Measurements from ENCODE around the gene KCNQ1OT1.

Gene KCNQ1OT1

GRCh38 chr11:2730272-2731129 lies 30.7 kb upstream of the KCNQ1OT1 start:
- no peak overlapping the region for H4K5ac ChIP-seq (ENCODE audit: low read length)
- no peaks in the 10 kb centered on the region for H3K79me1 ChIP-seq (ENCODE audit: low read length)
- no peak overlapping the region for H3K18ac ChIP-seq (ENCODE audit: low read length)
- H3K56ac ChIP-seq (ENCODE audit: low read length), result no peak overlapping the region
- H4K8ac ChIP-seq (ENCODE audit: low read depth, low read length), result no peak overlapping the region
- no peak overlapping the region for H3K9ac ChIP-seq (ENCODE audit: low read length)
- no peak overlapping the region for H2AK5ac ChIP-seq (ENCODE audit: low read length)
- no peaks in the 10 kb centered on the region for H3K79me2 ChIP-seq (ENCODE audit: control insufficient read depth, insufficient read depth, low read length)
- no peaks in the 10 kb centered on the region for H3K4me1 ChIP-seq (ENCODE audit: control insufficient read depth, low read depth, low read length)
- H2BK5ac ChIP-seq (ENCODE audit: low read length), result no peak overlapping the region
- no peaks in the 10 kb centered on the region for H3K36me3 ChIP-seq (ENCODE audit: control insufficient read depth, insufficient read depth, low read length)
- H3K23ac ChIP-seq (ENCODE audit: low read length), result no peak overlapping the region
- H3K27me3 ChIP-seq (ENCODE audit: insufficient read depth, low read length, poor library complexity), result no peaks in the 10 kb centered on the region
- no peak overlapping the region for H3K4me3 ChIP-seq (ENCODE audit: low read length)
- H3K4me2 ChIP-seq (ENCODE audit: low read length), result no peak overlapping the region
- WGBS (ENCODE audit: extremely low coverage, insufficient coverage, low lambda C conversion rate), result no CpG with 5 or more reads among the region's 16 CpGs
- H3K27ac ChIP-seq (ENCODE audit: low read depth, low read length), result no peak overlapping the region
- H3K4ac ChIP-seq (ENCODE audit: low read depth, low read length), result no peak overlapping the region
- H2BK15ac ChIP-seq (replicated peaks; ENCODE audit: low read depth), result no peak overlapping the region
- no peak overlapping the region for H2BK120ac ChIP-seq (ENCODE audit: low read depth, low read length)
- no peak for DNase-seq

DNA sequence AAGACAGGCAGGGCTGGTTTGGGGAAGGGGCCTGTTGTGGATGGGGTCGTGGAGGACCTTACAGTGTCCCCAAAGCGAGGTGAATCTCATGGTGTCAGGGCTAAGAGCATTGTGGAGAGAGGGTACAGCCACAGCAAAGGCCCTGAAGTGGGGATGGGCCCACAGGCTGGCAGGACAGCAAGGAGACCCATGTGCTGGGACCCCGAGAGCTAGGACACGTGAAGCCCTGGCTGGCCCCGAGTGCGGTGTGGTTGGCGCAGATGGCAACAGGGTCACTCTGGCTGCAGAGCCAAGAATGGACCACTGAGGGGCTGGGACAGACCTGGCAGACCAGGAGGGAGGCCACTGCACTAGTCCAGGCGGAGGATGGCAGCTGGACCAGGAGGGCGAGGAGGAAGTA lies 30.0 kb upstream of the KCNQ1OT1 start:
- no peaks in the 10 kb centered on the region for H3K79me1 ChIP-seq (ENCODE audit: low read length)
- H3K56ac ChIP-seq (ENCODE audit: low read length), result no peak overlapping the region
- H3K4ac ChIP-seq (ENCODE audit: low read depth, low read length), result no peak overlapping the region
- no peak overlapping the region for H3K4me3 ChIP-seq (ENCODE audit: low read length)
- no peaks in the 10 kb centered on the region for H3K36me3 ChIP-seq (ENCODE audit: control insufficient read depth, insufficient read depth, low read length)
- DNase-seq, result no peak
- no peak overlapping the region for H3K4me2 ChIP-seq (ENCODE audit: low read length)
- no peak overlapping the region for H2BK5ac ChIP-seq (ENCODE audit: low read length)
- H4K5ac ChIP-seq (ENCODE audit: low read length), result no peak overlapping the region
- no peak overlapping the region for H3K18ac ChIP-seq (ENCODE audit: low read length)
- no peaks in the 10 kb centered on the region for H3K79me2 ChIP-seq (ENCODE audit: control insufficient read depth, insufficient read depth, low read length)
- no peak overlapping the region for H2AK5ac ChIP-seq (ENCODE audit: low read length)
- no peak overlapping the region for H3K9ac ChIP-seq (ENCODE audit: low read length)
- H3K23ac ChIP-seq (ENCODE audit: low read length), result no peak overlapping the region
- H4K8ac ChIP-seq (ENCODE audit: low read depth, low read length), result no peak overlapping the region
- H3K4me1 ChIP-seq (ENCODE audit: control insufficient read depth, low read depth, low read length), result no peaks in the 10 kb centered on the region
- no peaks in the 10 kb centered on the region for H3K27me3 ChIP-seq (ENCODE audit: insufficient read depth, low read length, poor library complexity)
- no peak overlapping the region for H3K27ac ChIP-seq (ENCODE audit: low read depth, low read length)
- WGBS (ENCODE audit: extremely low coverage, insufficient coverage, low lambda C conversion rate), result no CpG with 5 or more reads among the region's 9 CpGs
- H2BK15ac ChIP-seq (replicated peaks; ENCODE audit: low read depth), result no peak overlapping the region
- no peak overlapping the region for H2BK120ac ChIP-seq (ENCODE audit: low read depth, low read length)

DNA sequence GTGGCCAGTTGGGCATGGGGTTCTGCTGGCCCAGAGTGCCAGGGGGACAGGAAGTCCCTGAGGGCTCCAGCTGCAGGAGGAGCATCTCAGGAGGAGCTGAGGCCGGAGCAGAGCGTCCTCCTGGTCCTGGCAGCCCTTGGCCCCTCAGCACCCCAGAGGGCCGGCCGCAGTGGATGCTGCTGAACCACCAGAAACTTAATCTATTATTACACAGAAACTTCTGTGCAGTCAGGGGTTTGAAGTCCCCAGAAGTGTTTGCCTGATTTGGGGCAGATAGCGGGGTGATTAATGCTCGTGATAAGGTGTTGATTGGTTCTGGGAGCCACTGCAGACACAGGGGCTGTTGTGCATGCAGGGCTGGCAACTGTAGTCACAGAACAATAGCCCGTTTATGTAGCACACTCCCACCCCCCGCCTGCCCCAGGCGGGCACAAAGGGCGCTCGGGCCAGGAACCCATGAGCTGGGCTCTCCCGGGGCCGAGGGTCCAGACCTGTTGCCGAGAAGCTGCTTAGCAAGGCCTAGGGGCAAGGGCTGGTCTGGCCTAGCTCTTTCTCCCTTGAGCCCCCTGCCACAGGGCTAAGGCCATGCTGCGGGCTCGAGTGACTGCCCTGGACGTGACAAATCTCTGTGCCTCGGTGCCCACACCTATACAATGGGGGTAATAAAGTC lies 29.0 kb upstream of the KCNQ1OT1 start:
- Histone ChIP-seq H3K18ac (ENCODE audit: low read length) (no peak overlapping the region), H3K4ac (ENCODE audit: low read depth, low read length) (no peak overlapping the region), H3K4me3 (ENCODE audit: low read length) (no peak overlapping the region), H3K4me1 (ENCODE audit: control insufficient read depth, low read depth, low read length) (no peaks in the 10 kb centered on the region), H2BK120ac (ENCODE audit: low read depth, low read length) (no peak overlapping the region), H2BK5ac (ENCODE audit: low read length) (no peak overlapping the region), H3K27me3 (ENCODE audit: insufficient read depth, low read length, poor library complexity) (no peaks in the 10 kb centered on the region), H3K36me3 (ENCODE audit: control insufficient read depth, insufficient read depth, low read length) (no peaks in the 10 kb centered on the region), H3K27ac (ENCODE audit: low read depth, low read length) (no peak overlapping the region), H3K4me2 (ENCODE audit: low read length) (no peak overlapping the region), H4K8ac (ENCODE audit: low read depth, low read length) (no peak overlapping the region), H4K5ac (ENCODE audit: low read length) (no peak overlapping the region), H3K23ac (ENCODE audit: low read length) (no peak overlapping the region), H2BK15ac (replicated peaks; ENCODE audit: low read depth) (no peak overlapping the region), H2AK5ac (ENCODE audit: low read length) (no peak overlapping the region), H3K56ac (ENCODE audit: low read length) (no peak overlapping the region), H3K79me2 (ENCODE audit: control insufficient read depth, insufficient read depth, low read length) (no peaks in the 10 kb centered on the region), H3K79me1 (ENCODE audit: low read length) (no peaks in the 10 kb centered on the region), H3K9ac (ENCODE audit: low read length) (no peak overlapping the region)
- no CpG with 5 or more reads among the region's 18 CpGs for WGBS (ENCODE audit: extremely low coverage, insufficient coverage, low lambda C conversion rate)
- DNase-seq, result no peak

DNA sequence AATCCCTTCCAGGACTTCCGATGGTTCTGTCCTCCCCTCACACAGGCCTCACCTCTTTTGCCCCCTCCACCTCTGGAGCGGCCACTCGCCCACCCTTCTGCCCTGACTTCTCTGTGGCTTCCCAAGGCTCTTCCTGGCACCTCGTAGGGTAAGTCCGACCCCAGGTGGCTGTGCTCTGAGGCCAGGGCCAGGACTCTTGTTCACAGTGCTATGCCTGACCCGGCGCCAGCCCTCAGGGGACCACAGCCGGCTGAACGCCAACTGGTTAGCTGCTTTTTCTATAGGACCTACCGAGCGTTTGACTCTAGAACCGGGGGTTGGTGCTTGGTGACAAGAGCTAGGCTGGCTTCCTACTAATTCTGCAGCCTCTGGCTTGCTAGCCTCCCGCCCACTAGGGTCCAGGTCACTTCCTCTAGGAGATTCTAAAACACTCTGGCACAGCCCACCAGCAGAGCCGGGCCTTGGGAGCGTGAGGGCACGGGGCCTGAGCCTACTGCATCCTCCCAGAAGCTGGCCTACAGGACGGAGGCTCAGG lies 28.4 kb upstream of the KCNQ1OT1 start:
- Histone ChIP-seq H4K5ac (ENCODE audit: low read length) (no peak overlapping the region), H3K4me1 (ENCODE audit: control insufficient read depth, low read depth, low read length) (no peaks in the 10 kb centered on the region), H3K79me1 (ENCODE audit: low read length) (no peaks in the 10 kb centered on the region), H2BK5ac (ENCODE audit: low read length) (no peak overlapping the region), H3K4me3 (ENCODE audit: low read length) (no peak overlapping the region), H3K36me3 (ENCODE audit: control insufficient read depth, insufficient read depth, low read length) (no peaks in the 10 kb centered on the region), H3K4me2 (ENCODE audit: low read length) (no peak overlapping the region), H3K27me3 (ENCODE audit: insufficient read depth, low read length, poor library complexity) (no peaks in the 10 kb centered on the region), H3K56ac (ENCODE audit: low read length) (no peak overlapping the region), H2BK120ac (ENCODE audit: low read depth, low read length) (no peak overlapping the region), H3K4ac (ENCODE audit: low read depth, low read length) (no peak overlapping the region), H3K27ac (ENCODE audit: low read depth, low read length) (no peak overlapping the region), H3K23ac (ENCODE audit: low read length) (no peak overlapping the region), H3K79me2 (ENCODE audit: control insufficient read depth, insufficient read depth, low read length) (no peaks in the 10 kb centered on the region), H2AK5ac (ENCODE audit: low read length) (no peak overlapping the region), H2BK15ac (replicated peaks; ENCODE audit: low read depth) (no peak overlapping the region), H3K9ac (ENCODE audit: low read length) (no peak overlapping the region), H3K18ac (ENCODE audit: low read length) (no peak overlapping the region), H4K8ac (ENCODE audit: low read depth, low read length) (no peak overlapping the region)
- WGBS (ENCODE audit: extremely low coverage, insufficient coverage, low lambda C conversion rate), result no CpG with 5 or more reads among the region's 17 CpGs
- DNase-seq, result no peak

DNA sequence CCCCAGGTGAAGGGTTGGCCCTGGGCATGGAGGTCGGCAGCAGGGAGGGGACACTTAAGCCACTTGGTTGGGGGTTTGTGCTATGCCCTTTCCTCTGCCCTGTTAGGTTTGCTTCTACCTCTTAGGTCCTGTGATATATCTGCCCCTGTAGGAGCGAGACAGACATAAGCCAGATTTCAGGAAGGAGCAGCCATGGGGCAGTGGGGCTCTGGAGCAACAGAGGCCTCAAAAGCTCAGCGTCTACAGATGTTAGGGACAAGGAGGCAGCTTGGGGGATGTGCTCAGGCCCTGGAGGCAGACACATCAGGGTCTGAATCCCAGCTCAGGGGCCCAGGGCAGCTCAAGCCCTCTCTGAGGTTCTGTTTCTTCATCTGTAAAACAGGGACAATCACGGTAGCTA lies 27.2 kb upstream of the KCNQ1OT1 start:
- Histone ChIP-seq H2BK5ac (ENCODE audit: low read length) (no peak overlapping the region), H3K4ac (ENCODE audit: low read depth, low read length) (no peak overlapping the region), H3K79me2 (ENCODE audit: control insufficient read depth, insufficient read depth, low read length) (no peaks in the 10 kb centered on the region), H3K56ac (ENCODE audit: low read length) (no peak overlapping the region), H3K36me3 (ENCODE audit: control insufficient read depth, insufficient read depth, low read length) (no peaks in the 10 kb centered on the region), H3K4me2 (ENCODE audit: low read length) (no peak overlapping the region), H3K79me1 (ENCODE audit: low read length) (no peaks in the 10 kb centered on the region), H3K9ac (ENCODE audit: low read length) (no peak overlapping the region), H4K8ac (ENCODE audit: low read depth, low read length) (no peak overlapping the region), H3K4me1 (ENCODE audit: control insufficient read depth, low read depth, low read length) (no peaks in the 10 kb centered on the region), H3K18ac (ENCODE audit: low read length) (no peak overlapping the region), H3K23ac (ENCODE audit: low read length) (no peak overlapping the region), H2BK15ac (replicated peaks; ENCODE audit: low read depth) (no peak overlapping the region), H3K4me3 (ENCODE audit: low read length) (no peak overlapping the region), H4K5ac (ENCODE audit: low read length) (no peak overlapping the region), H2AK5ac (ENCODE audit: low read length) (no peak overlapping the region), H3K27me3 (ENCODE audit: insufficient read depth, low read length, poor library complexity) (no peaks in the 10 kb centered on the region), H3K27ac (ENCODE audit: low read depth, low read length) (no peak overlapping the region), H2BK120ac (ENCODE audit: low read depth, low read length) (no peak overlapping the region)
- no CpG with 5 or more reads among the region's 4 CpGs for WGBS (ENCODE audit: extremely low coverage, insufficient coverage, low lambda C conversion rate)
- peak; percentile 21 for DNase-seq

All from mesendoderm (in vitro differentiated cells).